ENCODE results near the gene PLSCR5. TPM values are rescaled to one million over a fixed set of nuclear protein-coding genes. Genes with fewer than 3 reads are reported as not detected.

The PLSCR5 gene
- total RNA-seq = not detected
- long read RNA-seq = 0 reads

GRCh38 chr3:146605106-146605505, at the start of gene PLSCR5:
PLSCR5 (minus strand) TSS chr3:146605346; CDS start chr3:146605212, 134 bp downstream.
- no peak for DNase-seq (ENCODE audit: low spot score)

GRCh38 chr3:146653978-146654377, 48.8 kb upstream of the PLSCR5 start:
- DNase-seq (ENCODE audit: low spot score) = no peak

GRCh38 chr3:146650691-146651442, 45.7 kb upstream of the PLSCR5 start:
- DNase-seq (ENCODE audit: low spot score) = no peak

- DNase-seq (ENCODE audit: low spot score) = no peak
These were observed 41.1 kb upstream of the PLSCR5 start for GRCh38 chr3:146646261-146646660.

GRCh38 chr3:146640955-146641867, 36.1 kb upstream of the PLSCR5 start:
- DNase-seq (ENCODE audit: low spot score) = no peak

GRCh38 chr3:146640361-146640760, 35.2 kb upstream of the PLSCR5 start:
- DNase-seq (ENCODE audit: low spot score) = no peak

- no peak for DNase-seq (ENCODE audit: low spot score)
These were observed 33.6 kb upstream of the PLSCR5 start for GRCh38 chr3:146638718-146639117.

- no peak for DNase-seq (ENCODE audit: low spot score)
These were observed 32.7 kb upstream of the PLSCR5 start for GRCh38 chr3:146637871-146638270.

- no peak for DNase-seq (ENCODE audit: low spot score)
These were observed 31.7 kb upstream of the PLSCR5 start for GRCh38 chr3:146636881-146637280.

- DNase-seq (ENCODE audit: low spot score) = no peak
These were observed 29.2 kb upstream of the PLSCR5 start for GRCh38 chr3:146634346-146634745.

GRCh38 chr3:146628671-146629070, 23.5 kb upstream of the PLSCR5 start:
- no peak for DNase-seq (ENCODE audit: low spot score)

GRCh38 chr3:146626403-146627122, 21.4 kb upstream of the PLSCR5 start:
- no peak for DNase-seq (ENCODE audit: low spot score)

GRCh38 chr3:146625186-146625775, 20.1 kb upstream of the PLSCR5 start:
- DNase-seq (ENCODE audit: low spot score) = no peak

- DNase-seq (ENCODE audit: low spot score) = no peak
These were observed 16.6 kb upstream of the PLSCR5 start for GRCh38 chr3:146621723-146622122.

GRCh38 chr3:146612015-146612414, 6.9 kb upstream of the PLSCR5 start:
- no peak for DNase-seq (ENCODE audit: low spot score)

- DNase-seq (ENCODE audit: low spot score) = no peak
These were observed 6.0 kb upstream of the PLSCR5 start for GRCh38 chr3:146611096-146611495.

GRCh38 chr3:146598535-146598934, 6.6 kb downstream of the PLSCR5 start:
- no peak for DNase-seq (ENCODE audit: low spot score)

- no peak for DNase-seq (ENCODE audit: low spot score)
These were observed 10.2 kb downstream of the PLSCR5 start for GRCh38 chr3:146594843-146595482.

- DNase-seq (ENCODE audit: low spot score) = no peak
These were observed 11.4 kb downstream of the PLSCR5 start for GRCh38 chr3:146593776-146594175.

GRCh38 chr3:146590521-146590920, 14.6 kb downstream of the PLSCR5 start:
- no peak for DNase-seq (ENCODE audit: low spot score)

Measured in mesenteric fat pad (tissue), 1 donor.